Stimulated activated CD8-positive, alpha-beta memory T cell treated with anti-CD3 and anti-CD28 coated beads, Interleukin-15, amount 100 ng/mL, for 4 hours (primary cell): Measurements from ENCODE around the gene LMBR1L.

Experiments used
- DNase-seq, 2 donors: peaks; one replicate each; pipeline ENCODE4 v3.0.0-alpha.2; 2020; ENCODE audit warnings: low read depth in 2 of 2

Gene LMBR1L

GRCh38 chr12:49121047-49121696 lies 10.5 kb upstream of the LMBR1L start:
- no peak for DNase-seq

DNA sequence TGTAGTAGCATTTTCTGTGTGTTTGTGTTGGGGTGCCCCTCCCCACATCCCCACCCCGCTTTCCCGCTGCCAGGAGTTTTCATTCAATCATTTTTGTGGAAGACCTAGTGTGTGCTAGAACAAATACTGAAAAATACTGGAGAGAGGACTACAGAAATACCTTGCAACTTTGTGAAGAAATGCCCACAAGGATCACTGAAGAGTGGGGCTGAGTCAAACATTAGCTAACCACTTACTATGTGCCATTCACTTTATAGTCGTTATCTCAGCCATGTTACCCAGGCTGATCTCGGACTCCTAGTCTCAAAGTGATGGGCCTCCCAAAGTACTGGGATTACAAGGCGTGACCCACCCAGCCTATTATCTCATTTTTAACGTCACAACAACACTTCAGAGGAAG lies 559 bp upstream of the LMBR1L start:
- DNase-seq = no peak

DNA sequence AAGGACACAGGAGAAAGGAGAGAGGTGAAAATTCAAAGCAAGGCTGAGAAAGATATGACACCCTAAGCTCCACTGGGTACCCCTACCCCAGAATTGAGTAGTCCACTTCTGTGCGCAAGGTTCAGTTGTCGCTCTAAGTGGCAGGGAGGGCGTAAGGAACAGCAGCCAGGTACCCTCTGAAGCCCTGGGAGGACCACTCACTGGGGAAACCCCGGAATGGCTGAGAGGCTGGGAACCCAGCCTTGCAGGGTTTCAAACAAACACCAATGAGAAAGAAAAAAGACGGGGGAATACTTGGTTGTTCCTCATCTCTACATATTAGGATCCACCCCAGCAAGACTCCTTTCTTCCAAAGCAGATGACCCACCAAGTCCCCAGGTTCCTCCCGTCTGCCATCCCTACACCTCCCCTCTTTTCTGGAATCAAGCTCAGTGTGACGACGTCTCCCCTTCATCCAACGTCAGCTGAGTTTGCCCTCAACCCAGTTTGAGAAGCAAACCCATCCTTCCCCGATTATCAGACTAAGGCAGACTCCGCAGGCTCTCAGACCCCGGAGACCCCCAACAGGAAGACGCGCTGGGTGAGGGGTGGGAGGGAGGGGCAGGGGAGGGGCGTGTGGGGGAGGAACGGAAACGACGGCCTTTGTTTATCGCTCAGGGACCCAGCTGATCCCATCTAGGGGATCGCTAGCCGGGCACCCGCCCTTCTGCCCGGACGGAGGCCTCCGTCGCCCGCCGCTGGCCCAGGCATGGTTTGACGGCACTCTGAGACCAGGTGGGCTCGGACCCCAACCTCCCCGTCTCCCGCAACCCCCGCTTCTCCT lies 795 bp downstream of the LMBR1L start:
- no peak for DNase-seq

DNA sequence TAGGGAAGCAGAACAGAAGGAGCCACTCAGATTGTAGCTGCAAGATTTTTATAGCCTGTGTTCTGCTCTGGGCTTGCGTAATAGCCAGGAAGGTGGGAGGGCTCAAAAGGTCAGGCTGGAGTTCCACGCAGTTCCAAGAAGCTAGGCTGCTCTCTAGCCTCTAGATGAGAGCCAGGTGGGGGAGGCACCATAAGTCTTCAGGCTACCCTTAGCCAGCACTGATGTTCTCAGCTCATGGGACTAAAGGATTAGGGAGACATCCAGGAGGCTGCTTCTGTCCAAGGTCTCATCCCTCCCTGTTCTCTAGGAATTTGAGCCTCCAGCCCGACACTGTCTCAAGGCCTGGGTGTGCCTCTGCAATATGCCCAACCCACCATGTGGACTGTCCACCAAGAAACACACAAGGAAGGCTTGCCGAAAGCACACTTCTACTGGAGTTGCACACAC lies 1.7 kb downstream of the LMBR1L start:
- no peak for DNase-seq

GRCh38 chr12:49105504-49106084 lies 5.1 kb downstream of the LMBR1L start:
- DNase-seq = no peak

- no peak for DNase-seq
These were observed 5.8 kb downstream of the LMBR1L start for GRCh38 chr12:49104822-49105221.

DNA sequence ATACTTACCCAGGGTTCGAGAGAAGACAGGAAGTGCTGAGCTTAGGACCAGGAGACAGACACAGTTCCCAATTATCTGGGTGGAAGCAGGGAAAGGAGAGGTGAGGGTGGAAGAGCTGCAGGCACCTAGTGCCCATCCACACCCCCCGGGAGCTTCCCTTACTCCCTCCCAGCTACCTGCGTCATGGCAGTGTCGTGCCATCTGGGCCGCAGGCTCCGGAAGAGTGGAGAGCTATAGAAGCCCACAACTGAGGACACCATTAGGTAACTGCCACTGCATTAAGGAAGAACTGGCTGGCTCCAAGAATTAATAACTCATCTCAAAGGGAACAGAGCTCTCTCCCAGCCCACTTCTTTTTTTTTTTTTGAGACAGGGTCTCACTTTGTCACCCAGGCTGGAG lies 10.3 kb downstream of the LMBR1L start:
- no peak for DNase-seq

GRCh38 chr12:49098703-49099102 lies 11.9 kb downstream of the LMBR1L start:
- no peak for DNase-seq

- DNase-seq = peak in 1 of 2 donors; percentile 27
These were observed 12.6 kb downstream of the LMBR1L start for GRCh38 chr12:49098035-49098451.

DNA sequence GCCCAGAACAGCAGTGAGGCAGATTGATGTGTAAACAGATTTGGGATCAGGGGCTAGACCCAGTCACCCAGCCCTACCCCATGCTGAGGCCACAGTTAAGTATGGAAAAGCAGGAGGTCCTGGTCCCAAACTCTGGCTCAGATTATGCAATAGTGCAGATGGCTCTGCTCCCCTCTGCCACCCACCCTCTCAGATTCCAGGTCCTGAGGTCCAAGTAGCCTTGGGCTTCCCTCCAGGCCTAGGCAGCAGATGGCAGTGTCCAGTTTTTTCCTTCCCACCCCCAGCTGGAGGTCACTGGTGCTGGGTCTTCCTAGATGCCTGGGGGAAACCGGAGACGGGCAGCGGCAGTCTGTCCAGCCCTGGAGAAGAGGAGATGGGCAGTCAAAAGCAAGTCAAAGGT lies 13.3 kb downstream of the LMBR1L start:
- DNase-seq = no peak

GRCh38 chr12:49094975-49095365 lies 15.7 kb downstream of the LMBR1L start:
- no peak for DNase-seq

DNA sequence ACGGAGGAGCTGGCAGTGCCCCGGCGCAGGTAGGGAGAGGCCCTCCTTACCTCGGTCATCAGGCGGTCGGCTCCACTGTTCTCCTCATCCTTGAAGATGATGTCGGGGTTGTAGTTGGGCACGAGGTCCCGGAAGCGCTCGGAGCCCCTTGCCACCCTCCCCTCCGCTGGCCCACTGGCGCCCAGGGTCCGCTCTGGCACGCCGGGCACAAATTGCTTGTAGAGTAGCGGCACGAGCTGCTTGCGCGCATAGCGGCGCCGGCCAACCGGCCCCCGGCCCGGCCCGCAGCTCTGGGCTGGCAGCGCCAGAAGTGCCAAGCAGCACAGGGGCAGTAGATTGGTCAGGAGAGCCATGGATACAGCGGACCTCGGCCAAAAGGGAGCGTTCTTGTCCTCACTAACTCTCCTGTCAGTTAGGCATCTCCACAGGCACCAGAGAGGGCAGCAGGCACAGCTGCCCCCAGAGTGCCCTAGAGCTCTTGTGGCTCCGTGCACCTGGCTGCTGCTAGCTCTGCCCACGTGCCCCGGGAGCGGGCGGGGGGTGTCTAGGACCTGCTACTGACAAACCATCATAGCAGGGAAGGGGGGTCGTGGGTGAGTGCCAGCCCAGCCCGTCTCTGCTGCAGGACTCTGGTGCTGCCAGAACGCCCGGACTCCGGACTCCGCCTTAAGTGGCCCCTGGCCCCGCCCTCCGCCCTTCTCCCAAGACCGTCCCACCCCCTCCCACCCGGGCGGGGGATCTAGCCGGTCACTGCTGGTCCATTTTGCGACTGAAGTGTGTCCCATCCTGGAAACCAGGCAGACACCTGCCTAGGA lies 16.3 kb downstream of the LMBR1L start, which contains the start of gene DHH:
Gene DHH, minus strand, starts transcription at position 642 of the 815 bp plus-strand sequence. Its CDS starts 289 bp downstream, at position 353.
- no peak for DNase-seq

DNA sequence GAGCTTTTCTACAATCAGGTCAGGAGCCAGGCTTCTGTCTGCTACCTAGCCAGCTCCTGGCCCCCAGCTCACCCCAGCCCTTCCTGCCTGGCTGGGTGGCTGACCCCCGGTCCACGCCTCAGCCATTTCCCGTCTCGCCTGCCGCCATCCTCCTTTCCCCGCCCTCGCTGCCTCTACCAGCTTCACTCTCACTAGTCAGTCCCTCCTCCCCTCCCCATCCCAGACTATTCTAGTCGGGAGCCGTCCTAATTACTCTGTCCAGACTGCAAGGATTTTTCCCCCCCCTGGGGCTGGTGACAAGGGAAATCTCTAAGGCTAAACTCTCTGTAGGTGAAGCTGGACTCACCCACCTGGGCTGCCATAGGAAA lies 16.9 kb downstream of the LMBR1L start:
- no peak for DNase-seq

DNA sequence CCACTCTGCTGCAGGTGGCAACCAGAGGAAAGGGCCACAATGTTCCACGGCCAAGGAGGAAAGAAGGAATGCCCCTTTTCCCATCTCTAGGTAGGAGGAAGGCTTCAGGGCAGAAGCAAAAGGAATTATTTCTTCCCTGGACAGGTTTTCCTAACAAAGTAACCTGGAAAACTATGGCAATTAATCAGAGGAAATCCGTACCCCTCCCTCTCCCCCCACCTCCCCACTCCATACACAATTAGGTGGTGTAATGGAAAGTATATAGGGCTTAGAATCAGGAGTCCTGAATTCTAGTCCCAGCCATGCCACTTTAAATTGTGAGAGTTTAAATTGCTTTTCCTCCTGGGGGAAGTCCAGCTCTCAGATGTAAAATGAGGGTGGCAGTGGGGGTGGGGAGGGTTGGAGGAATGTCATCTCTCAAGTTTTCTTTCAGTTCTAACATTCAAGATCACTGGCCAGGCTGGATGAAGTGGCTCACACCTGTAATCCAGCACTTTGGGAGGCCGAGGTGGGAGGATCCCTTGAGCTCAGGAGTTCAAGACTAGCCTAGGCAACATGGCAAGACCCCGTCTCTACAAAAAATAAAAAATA lies 17.7 kb downstream of the LMBR1L start:
- no peak for DNase-seq

- peak; percentile 25 to 43 for DNase-seq
These were observed 18.4 kb downstream of the LMBR1L start for GRCh38 chr12:49092086-49092815.

GRCh38 chr12:49091836-49092085 lies 18.9 kb downstream of the LMBR1L start:
- DNase-seq = no peak

GRCh38 chr12:49091056-49091835 lies 19.4 kb downstream of the LMBR1L start:
- DNase-seq = no peak

- DNase-seq = peak in 1 of 2 donors; percentile 17
These were observed 20.6 kb downstream of the LMBR1L start for GRCh38 chr12:49089821-49090773.

DNA sequence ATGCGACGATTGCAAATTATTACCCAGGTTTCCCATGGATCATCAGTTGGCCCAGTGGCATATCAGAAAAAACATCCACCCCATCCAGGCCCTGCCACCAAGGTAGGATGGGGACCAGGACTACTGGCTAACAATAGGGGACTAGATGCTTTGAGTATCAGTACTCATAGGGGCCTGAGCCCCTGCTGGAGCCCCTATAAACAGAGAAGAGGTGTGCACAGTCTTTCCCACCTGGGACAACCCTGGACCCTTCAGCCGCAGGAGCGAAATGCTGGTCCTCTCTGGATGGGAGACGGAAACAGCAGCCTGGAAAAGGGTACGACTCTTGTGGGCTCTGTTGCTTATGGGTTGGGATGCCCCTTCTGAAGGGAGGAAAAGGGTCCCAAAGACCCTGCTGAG lies 21.7 kb downstream of the LMBR1L start:
- DNase-seq = no peak
